ENCODE results near the gene CDKN2D.

CDKN2D gene

DNA sequence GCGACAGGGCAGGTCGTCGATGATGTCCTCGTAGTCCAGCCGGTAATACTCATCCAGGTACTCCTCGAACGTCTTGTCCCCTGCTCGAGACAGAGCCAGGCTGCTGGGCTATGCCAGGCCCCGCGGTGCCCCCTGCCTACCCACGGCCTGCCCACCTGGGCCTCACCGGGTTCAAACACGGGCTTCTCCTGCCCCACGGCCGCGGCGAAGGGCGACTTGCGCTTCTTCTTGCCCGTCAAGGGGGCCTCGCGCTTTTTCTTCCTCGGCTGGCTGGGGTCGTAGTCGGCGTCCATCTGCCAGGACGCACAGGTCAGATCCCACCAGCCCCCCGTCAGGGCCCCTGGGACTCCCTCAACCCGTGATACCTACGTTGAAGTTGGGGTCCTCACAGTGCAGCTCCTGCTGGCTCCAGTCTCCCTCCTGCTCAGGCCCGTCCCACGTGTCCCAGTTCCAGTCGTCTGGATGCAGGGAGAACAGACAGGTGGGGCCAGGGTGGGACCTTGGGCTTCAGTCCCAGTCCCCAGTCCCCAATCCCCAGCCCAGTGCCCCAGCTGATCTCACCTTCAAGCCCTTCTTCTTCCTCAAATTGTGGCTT, 11.1 kb downstream of the CDKN2D start:
- peaks cover 100% of the 10 kb centered on the region for H3K36me3 ChIP-seq
- no peaks in the 10 kb centered on the region for H3K27me3 ChIP-seq (ENCODE audit: insufficient read depth, low read depth, severe bottlenecking)
- DNase-seq, result no peak
- H3K27ac ChIP-seq, result no peak overlapping the region
- no peaks in the 10 kb centered on the region for H3K9me3 ChIP-seq (ENCODE audit: severe bottlenecking)
- no peak overlapping the region for H3K4me3 ChIP-seq (ENCODE audit: low read depth, low read length)
- TF ChIP-seq, protein P1, sequence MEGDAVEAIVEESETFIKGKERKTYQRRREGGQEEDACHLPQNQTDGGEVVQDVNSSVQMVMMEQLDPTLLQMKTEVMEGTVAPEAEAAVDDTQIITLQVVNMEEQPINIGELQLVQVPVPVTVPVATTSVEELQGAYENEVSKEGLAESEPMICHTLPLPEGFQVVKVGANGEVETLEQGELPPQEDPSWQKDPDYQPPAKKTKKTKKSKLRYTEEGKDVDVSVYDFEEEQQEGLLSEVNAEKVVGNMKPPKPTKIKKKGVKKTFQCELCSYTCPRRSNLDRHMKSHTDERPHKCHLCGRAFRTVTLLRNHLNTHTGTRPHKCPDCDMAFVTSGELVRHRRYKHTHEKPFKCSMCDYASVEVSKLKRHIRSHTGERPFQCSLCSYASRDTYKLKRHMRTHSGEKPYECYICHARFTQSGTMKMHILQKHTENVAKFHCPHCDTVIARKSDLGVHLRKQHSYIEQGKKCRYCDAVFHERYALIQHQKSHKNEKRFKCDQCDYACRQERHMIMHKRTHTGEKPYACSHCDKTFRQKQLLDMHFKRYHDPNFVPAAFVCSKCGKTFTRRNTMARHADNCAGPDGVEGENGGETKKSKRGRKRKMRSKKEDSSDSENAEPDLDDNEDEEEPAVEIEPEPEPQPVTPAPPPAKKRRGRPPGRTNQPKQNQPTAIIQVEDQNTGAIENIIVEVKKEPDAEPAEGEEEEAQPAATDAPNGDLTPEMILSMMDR (IDR thresholded peaks at IDR 0.05; ENCODE audit: low read depth, low read length), result no peak

GRCh38 chr19:10555610-10555973, 13.2 kb downstream of the CDKN2D start:
- no peaks in the 10 kb centered on the region for H3K9me3 ChIP-seq (ENCODE audit: severe bottlenecking)
- H3K27ac ChIP-seq, result peak overlapping the region; percentile 28; the same call in 1 of the 2 replicates

DNA sequence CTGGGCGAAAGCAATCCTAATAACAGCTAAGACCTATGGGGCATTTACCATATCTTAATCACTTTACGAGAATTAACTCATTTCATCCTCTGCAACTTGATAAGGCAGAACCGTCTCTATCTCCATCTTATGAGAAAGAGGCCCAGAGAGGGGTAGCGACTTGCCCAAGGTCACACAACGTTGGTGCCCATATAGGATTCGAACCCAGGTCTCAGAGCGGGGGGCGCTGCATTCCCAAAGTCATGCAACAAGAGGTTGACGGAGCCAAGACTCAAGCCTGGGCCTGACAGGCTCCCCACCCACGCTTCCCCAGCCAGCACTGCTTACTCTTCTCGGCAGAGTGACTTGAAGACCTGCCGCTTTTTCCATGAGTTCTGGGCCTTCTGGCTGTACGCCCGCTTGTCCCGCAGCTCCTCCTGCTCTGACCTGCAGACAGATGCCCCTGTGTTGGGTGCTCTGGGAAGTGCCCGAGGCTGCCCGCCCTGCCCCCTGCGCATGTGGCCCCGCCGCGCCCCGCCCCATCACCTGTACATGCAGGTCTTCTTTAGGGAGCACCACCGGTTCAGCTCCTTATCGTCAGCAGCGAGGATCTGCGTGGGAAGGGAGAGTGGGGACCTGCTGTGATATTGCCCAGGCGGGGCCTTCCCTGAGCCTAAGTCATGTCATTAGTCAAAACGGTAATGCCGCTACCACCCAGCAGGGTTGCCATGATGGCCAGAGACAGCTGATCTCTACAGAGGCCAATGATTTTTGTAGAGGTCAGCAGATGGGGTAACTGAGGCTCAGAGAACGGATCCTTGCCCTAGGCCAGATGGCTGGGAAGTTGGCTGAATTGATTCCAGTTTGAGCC, 13.8 kb downstream of the CDKN2D start:
- Histone ChIP-seq H3K27ac (no peak overlapping the region), H3K36me3 (peaks cover 99% of the 10 kb centered on the region)
- TF ChIP-seq, protein P1 (IDR thresholded peaks at IDR 0.05; ENCODE audit: low read depth, low read length), result 0 out of 2 replicates have a peak, but pooled peaks have one; percentile 8

More at GRCh38 chr19:10555610-10555973, 13.2 kb downstream of the CDKN2D start:
- TF ChIP-seq, protein P1 (IDR thresholded peaks at IDR 0.05; ENCODE audit: low read depth, low read length), result no peak
- Histone ChIP-seq H3K27me3 (ENCODE audit: insufficient read depth, low read depth, severe bottlenecking) (no peaks in the 10 kb centered on the region), H3K4me3 (ENCODE audit: low read depth, low read length) (no peak overlapping the region), H3K36me3 (peaks cover 99% of the 10 kb centered on the region)
- DNase-seq, result no peak

GRCh38 chr19:10553943-10554381, 14.8 kb downstream of the CDKN2D start:
- H3K4me3 ChIP-seq (ENCODE audit: low read depth, low read length), result no peak overlapping the region
- no peak for DNase-seq
- peaks cover 99% of the 10 kb centered on the region for H3K36me3 ChIP-seq

More for the DNA sequence above, 13.8 kb downstream of the CDKN2D start:
- no peaks in the 10 kb centered on the region for H3K9me3 ChIP-seq (ENCODE audit: severe bottlenecking)
- H3K27me3 ChIP-seq (ENCODE audit: insufficient read depth, low read depth, severe bottlenecking), result no peaks in the 10 kb centered on the region
- H3K4me3 ChIP-seq (ENCODE audit: low read depth, low read length), result no peak overlapping the region
- DNase-seq, result peak; percentile 33

DNA sequence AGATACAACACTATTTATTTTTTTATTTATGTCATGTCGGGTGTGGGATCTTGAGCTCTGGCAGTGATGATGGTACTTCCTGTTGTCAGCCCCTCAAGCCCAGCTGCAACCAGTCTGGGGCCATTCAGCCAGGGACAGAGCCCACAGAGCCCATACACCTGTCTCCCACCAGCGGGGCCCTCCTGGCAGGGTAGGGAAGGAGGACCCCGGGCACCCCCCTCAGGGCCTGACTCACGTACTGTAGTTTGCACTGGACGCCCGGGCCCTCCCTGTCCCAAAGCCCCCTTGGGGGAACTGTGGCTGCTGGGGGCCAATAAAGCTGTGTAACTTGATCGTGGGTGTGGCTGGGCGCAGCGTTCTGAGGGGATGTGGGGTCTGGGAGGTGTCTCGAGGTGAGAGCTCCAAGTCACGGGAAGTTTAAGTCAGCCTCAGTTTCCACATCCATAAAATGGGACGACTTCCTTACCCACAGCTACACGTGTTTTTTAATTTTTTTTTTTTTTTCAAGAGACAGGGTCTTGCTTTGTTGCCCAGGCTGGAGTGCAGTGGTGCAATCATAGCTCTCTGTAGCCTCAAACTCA, 15.6 kb downstream of the CDKN2D start:
- no peaks in the 10 kb centered on the region for H3K27me3 ChIP-seq (ENCODE audit: insufficient read depth, low read depth, severe bottlenecking)
- H3K27ac ChIP-seq, result no peak overlapping the region
- H3K4me3 ChIP-seq (ENCODE audit: low read depth, low read length), result no peak overlapping the region
- TF ChIP-seq, protein P1 (IDR thresholded peaks at IDR 0.05; ENCODE audit: low read depth, low read length), result no peak
- no peak for DNase-seq
- H3K36me3 ChIP-seq, result peaks cover 99% of the 10 kb centered on the region
- H3K9me3 ChIP-seq (ENCODE audit: severe bottlenecking), result no peaks in the 10 kb centered on the region

More at GRCh38 chr19:10553943-10554381, 14.8 kb downstream of the CDKN2D start:
- Histone ChIP-seq H3K9me3 (ENCODE audit: severe bottlenecking) (no peaks in the 10 kb centered on the region), H3K27me3 (ENCODE audit: insufficient read depth, low read depth, severe bottlenecking) (no peaks in the 10 kb centered on the region), H3K27ac (no peak overlapping the region)
- TF ChIP-seq, protein P1 (IDR thresholded peaks at IDR 0.05; ENCODE audit: low read depth, low read length), result no peak

Data from WERI-Rb-1 (cell line).